Karpas-422 (cell line): ENCODE measurements around the gene FOXA2. TPM values are rescaled to one million over a fixed set of nuclear protein-coding genes. Genes with fewer than 3 reads are reported as not detected.
"Not testable (repeated sequence)": the region's sequence is repeated elsewhere in the genome, so short reads cannot be mapped to it uniquely, and the experiment has no call there.

ENCODE experiments used
- DNase-seq: peaks from one replicate; pipeline ENCODE4 v3.0.0-alpha.2; 2015
- H2AFZ ChIP-seq: fragments of 200-600 bp; sonication (generic); 2 replicates; pipeline ENCODE4 v1.6.1; 2014; ENCODE audit warnings: antibody characterized with exemption, low read length, mixed read lengths
- H3K27ac ChIP-seq: fragments of 200-600 bp; sonication (generic); 2 replicates; pipeline ENCODE4 v1.5.1; 2014; ENCODE audit warnings: mild to moderate bottlenecking, low read length, moderate library complexity
- H3K27me3 ChIP-seq: fragments of 200-600 bp; sonication (generic); 2 replicates; pipeline ENCODE4 v1.6.1; 2014; ENCODE audit warnings: low read length, mixed read lengths
- H3K36me3 ChIP-seq: fragments of 200-600 bp; sonication (generic); 2 replicates; pipeline ENCODE4 v1.6.1; 2014; ENCODE audit warnings: low read length, mixed read lengths; ENCODE audit not compliant: insufficient read depth
- H3K4me1 ChIP-seq: fragments of 200-600 bp; sonication (generic); 2 replicates; pipeline ENCODE4 v1.6.1; 2014; ENCODE audit warnings: mild to moderate bottlenecking, low read length, mixed read lengths
- H3K4me2 ChIP-seq: fragments of 200-600 bp; sonication (generic); 2 replicates; pipeline ENCODE4 v1.6.1; 2014; ENCODE audit warnings: low read length, low read depth, mild to moderate bottlenecking; ENCODE audit not compliant: poor library complexity, severe bottlenecking
- H3K4me3 ChIP-seq: fragments of 200-600 bp; sonication (generic); 2 replicates; pipeline ENCODE4 v1.5.1; 2014; ENCODE audit warnings: mild to moderate bottlenecking, antibody characterized with exemption, low read length, mixed read lengths
- H3K79me2 ChIP-seq: fragments of 200-600 bp; sonication (generic); 2 replicates; pipeline ENCODE4 v1.6.1; 2014; ENCODE audit warnings: mild to moderate bottlenecking, low read length, mixed read lengths
- H3K9ac ChIP-seq: fragments of 200-600 bp; sonication (generic); 2 replicates; pipeline ENCODE4 v1.6.0; 2014; ENCODE audit warnings: low read length
- H3K9me2 ChIP-seq: fragments of 200-600 bp; sonication (generic), shearing (Covaris generic); replicated peaks from 2 replicates; pipeline ENCODE4 v1.6.0; 2014; ENCODE audit warnings: mild to moderate bottlenecking, low read length, moderate library complexity; ENCODE audit not compliant: insufficient read depth
- H3K9me3 ChIP-seq: fragments of 300-700, 200-600 bp; sonication (generic); 2 replicates; pipeline ENCODE4 v1.6.1; 2014; ENCODE audit warnings: low read length, mixed read lengths
- H4K20me1 ChIP-seq: fragments of 200-600 bp; sonication (generic); 2 replicates; pipeline ENCODE4 v1.6.1; 2014; ENCODE audit warnings: mild to moderate bottlenecking, antibody characterized with exemption, low read length, low read depth; ENCODE audit not compliant: insufficient read depth
- total RNA-seq: library from RNA; depleted of rRNA; stranded (reverse); fragments of >200 nt; shearing (Covaris generic); gene quantifications from 2 replicates; pipeline ENCODE4 v1.2.3, GENCODE V29; 2014; ENCODE audit warnings: low replicate concordance

The FOXA2 gene
- total RNA-seq, 1 experiment from 2014 or later, result not detected

DNA sequence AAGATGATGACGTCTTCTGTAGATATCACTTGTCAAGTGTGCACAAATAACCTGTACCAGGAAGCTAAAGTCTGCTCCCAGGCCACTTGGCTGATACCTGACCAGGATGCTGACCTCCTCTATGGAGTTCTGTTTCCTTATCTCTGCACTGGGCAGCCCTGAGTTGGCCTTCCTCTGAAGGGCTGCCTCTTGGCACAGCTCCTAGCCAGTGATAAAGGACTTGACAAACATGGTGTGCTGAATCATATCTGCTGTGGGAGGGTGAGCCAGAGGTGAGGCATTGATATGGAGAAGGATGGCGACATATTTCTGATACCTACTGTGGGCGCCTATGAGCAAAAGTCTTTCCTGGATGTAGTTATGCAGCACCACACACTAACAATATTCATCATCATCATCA lies 32.8 kb upstream of the FOXA2 start:
- no peaks in the 10 kb centered on the region for H3K36me3 ChIP-seq
- no peaks in the 10 kb centered on the region for H4K20me1 ChIP-seq
- no peak overlapping the region for H3K9ac ChIP-seq
- no peaks in the 10 kb centered on the region for H3K27me3 ChIP-seq
- H2AFZ ChIP-seq, result no peak overlapping the region
- H3K9me3 ChIP-seq, result no peaks in the 10 kb centered on the region
- H3K4me2 ChIP-seq, result no peak overlapping the region
- no peaks in the 10 kb centered on the region for H3K79me2 ChIP-seq
- no peaks in the 10 kb centered on the region for H3K9me2 ChIP-seq
- H3K4me3 ChIP-seq, result no peak overlapping the region
- no peak overlapping the region for H3K27ac ChIP-seq
- no peak for DNase-seq
- no peaks in the 10 kb centered on the region for H3K4me1 ChIP-seq

DNA sequence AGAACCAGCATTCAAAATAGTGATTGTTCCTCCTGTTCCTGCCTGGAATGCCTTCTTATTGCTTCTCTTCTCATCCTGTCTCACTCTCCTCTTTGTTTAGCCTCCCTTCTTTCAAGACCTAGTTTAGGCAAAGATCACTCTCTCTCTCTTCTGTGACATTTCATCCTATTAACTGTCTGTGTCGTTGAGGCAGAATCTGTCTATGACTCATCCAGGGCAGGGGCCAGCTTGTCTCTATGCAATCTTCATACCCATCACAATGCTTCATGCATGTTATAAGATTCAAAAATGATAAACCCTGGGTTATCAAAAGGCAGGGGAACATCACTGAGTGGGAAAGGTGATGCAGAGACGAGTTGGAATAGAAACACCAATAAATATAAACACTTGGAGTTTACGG lies 32.2 kb upstream of the FOXA2 start:
- Histone ChIP-seq H4K20me1 (no peaks in the 10 kb centered on the region), H3K36me3 (no peaks in the 10 kb centered on the region), H3K9me2 (no peaks in the 10 kb centered on the region), H2AFZ (no peak overlapping the region), H3K27ac (no peak overlapping the region), H3K9me3 (no peaks in the 10 kb centered on the region), H3K4me3 (no peak overlapping the region), H3K4me1 (no peaks in the 10 kb centered on the region), H3K4me2 (no peak overlapping the region), H3K79me2 (no peaks in the 10 kb centered on the region), H3K9ac (no peak overlapping the region), H3K27me3 (no peaks in the 10 kb centered on the region)
- no peak for DNase-seq

DNA sequence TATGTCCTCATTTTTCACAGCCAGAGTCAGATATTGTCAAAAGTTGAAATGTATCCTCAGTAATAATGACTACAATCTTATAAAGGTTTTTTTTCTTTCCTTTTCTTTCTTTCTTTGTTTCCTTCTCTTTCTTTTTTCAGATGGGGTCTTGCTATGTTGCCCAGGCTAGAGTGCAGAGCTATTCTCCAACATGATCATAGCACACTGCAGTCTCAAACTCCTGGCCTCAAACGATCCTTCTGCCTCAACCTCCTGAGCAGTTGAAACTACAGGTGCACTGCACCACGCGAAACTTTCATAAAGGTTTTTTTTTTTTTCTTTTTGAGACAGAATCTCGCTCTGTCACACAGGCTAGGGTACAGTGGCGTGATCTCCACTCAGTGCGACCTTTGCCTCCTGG lies 31.1 kb upstream of the FOXA2 start:
- no peaks in the 10 kb centered on the region for H3K4me1 ChIP-seq
- H3K4me2 ChIP-seq, result no peak overlapping the region
- no peaks in the 10 kb centered on the region for H3K79me2 ChIP-seq
- no peaks in the 10 kb centered on the region for H3K27me3 ChIP-seq
- H3K9me2 ChIP-seq, result no peaks in the 10 kb centered on the region
- no peak overlapping the region for H3K9ac ChIP-seq
- no peak overlapping the region for H2AFZ ChIP-seq
- no peak overlapping the region for H3K27ac ChIP-seq
- H3K36me3 ChIP-seq, result no peaks in the 10 kb centered on the region
- DNase-seq, result no peak
- H3K4me3 ChIP-seq, result no peak overlapping the region
- H3K9me3 ChIP-seq, result no peaks in the 10 kb centered on the region
- H4K20me1 ChIP-seq, result no peaks in the 10 kb centered on the region

DNA sequence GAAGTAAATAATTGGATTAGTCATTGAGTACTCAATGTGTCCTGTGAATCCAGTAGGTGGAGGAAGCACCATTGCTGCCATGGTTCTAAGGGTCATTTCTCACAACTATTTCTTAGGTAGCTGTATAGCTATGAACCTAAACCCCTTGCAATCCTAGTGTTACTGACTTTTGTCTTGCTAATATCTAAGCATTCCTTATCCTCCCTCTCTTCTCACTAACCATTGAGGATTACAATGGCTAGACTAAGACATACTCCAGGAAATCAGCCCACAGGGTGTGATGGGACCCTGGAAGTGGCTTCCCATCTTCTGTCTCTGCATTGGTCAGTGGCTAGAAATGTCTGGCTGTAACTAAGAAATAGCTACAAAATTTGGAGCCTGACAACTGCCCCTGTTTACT lies 27.3 kb upstream of the FOXA2 start:
- no peaks in the 10 kb centered on the region for H3K27me3 ChIP-seq
- DNase-seq, result no peak
- H2AFZ ChIP-seq, result no peak overlapping the region
- no peaks in the 10 kb centered on the region for H3K36me3 ChIP-seq
- no peaks in the 10 kb centered on the region for H3K79me2 ChIP-seq
- H3K9me2 ChIP-seq, result no peaks in the 10 kb centered on the region
- no peaks in the 10 kb centered on the region for H4K20me1 ChIP-seq
- no peak overlapping the region for H3K4me2 ChIP-seq
- H3K9ac ChIP-seq, result no peak overlapping the region
- no peaks in the 10 kb centered on the region for H3K4me1 ChIP-seq
- H3K27ac ChIP-seq, result no peak overlapping the region
- H3K9me3 ChIP-seq, result no peaks in the 10 kb centered on the region
- H3K4me3 ChIP-seq, result no peak overlapping the region

DNA sequence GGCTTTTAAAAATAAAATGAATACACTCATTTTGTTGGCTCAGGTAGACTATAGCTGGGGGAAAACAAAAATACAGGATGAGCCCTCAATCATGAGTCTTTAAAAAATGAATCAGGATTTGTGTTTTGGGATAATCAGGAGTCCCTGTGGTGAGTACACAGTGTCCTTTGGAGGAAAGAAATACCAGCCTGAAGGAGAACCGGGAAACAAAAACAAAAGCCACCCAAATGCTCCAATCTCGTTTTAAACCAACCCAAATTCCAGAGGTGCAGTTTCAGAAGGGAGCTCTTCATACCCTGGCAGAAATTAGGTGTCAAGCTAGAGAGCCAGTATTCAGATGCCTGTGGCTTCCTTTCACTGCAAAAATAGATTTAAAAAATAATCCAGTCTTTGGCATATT lies 23.3 kb upstream of the FOXA2 start:
- Histone ChIP-seq H3K4me2 (no peak overlapping the region), H3K9me3 (no peaks in the 10 kb centered on the region), H3K27ac (no peak overlapping the region)

DNA sequence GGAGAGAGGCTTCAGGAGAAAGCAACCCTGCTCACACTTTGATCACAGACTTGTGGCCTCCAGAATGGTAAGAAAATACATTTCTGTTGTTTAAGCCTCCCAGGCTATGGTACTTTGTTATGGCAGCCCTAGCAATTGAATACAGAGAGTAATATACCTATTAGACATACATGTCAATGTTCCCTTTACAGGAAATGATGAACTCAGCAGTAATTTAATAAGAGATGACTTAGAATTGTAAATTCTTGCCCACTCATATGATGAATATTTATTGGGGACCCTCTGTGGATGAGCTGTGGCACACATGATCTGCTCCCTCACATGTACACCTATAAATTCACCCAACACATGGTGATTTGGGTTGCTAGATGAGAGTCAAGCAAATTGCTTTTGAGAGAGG lies 20.4 kb upstream of the FOXA2 start:
- H4K20me1 ChIP-seq, result no peaks in the 10 kb centered on the region
- H3K4me3 ChIP-seq, result no peak overlapping the region
- no peaks in the 10 kb centered on the region for H3K79me2 ChIP-seq

More for the DNA sequence above, 23.3 kb upstream of the FOXA2 start:
- H3K4me3 ChIP-seq, result no peak overlapping the region
- no peaks in the 10 kb centered on the region for H3K27me3 ChIP-seq
- no peak overlapping the region for H2AFZ ChIP-seq
- no peaks in the 10 kb centered on the region for H3K79me2 ChIP-seq
- H3K36me3 ChIP-seq, result no peaks in the 10 kb centered on the region
- no peak overlapping the region for H3K9ac ChIP-seq
- no peak for DNase-seq
- no peaks in the 10 kb centered on the region for H4K20me1 ChIP-seq
- no peaks in the 10 kb centered on the region for H3K4me1 ChIP-seq
- no peaks in the 10 kb centered on the region for H3K9me2 ChIP-seq

DNA sequence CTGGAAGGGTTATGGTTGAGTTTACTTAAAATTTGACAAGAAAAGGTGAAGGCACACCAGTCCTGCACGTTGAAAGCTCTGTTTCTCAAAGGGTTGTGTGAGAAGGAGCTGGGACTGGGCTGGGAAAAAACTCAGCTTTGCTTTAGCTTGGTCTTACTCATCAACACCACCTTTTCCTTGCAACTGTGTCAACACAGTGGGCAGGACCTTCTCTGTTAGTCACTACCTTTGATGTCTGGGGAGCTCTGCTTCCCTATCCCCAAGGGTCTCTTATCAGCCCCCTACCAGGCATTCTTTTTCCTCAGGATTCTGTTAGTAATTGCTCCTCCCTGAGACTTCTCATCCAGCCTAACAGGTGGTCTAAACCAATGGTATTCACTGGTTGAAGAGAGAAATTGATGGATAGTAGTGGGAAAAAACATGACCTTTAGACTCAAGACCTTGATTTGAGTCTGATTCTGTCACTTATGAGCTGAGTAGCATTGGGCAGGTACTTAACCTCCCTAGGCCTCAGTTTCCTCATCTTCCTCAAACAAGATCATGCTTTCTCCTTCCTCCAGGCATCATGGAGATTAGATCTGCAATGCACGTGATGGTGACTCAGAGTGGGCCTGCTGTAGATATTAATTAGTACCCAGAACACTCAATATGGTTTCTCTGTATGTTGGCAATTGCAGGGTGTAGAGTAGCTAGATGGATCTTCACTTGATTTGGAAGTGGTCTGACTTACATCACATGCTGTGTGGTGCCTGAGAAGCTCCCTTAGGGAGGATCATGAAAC lies 17.2 kb upstream of the FOXA2 start:
- Histone ChIP-seq H3K4me2 (no peak overlapping the region), H3K27me3 (no peaks in the 10 kb centered on the region), H3K27ac (no peak overlapping the region), H4K20me1 (no peaks in the 10 kb centered on the region), H3K36me3 (no peaks in the 10 kb centered on the region), H3K9ac (no peak overlapping the region), H2AFZ (no peak overlapping the region), H3K79me2 (no peaks in the 10 kb centered on the region), H3K9me3 (no peaks in the 10 kb centered on the region), H3K4me3 (no peak overlapping the region), H3K9me2 (no peaks in the 10 kb centered on the region), H3K4me1 (peaks cover 4% of the 10 kb centered on the region)
- DNase-seq, result no peak

More for the DNA sequence above, 20.4 kb upstream of the FOXA2 start:
- Histone ChIP-seq H3K9me2 (no peaks in the 10 kb centered on the region), H2AFZ (no peak overlapping the region), H3K9me3 (no peaks in the 10 kb centered on the region), H3K4me2 (no peak overlapping the region), H3K27ac (no peak overlapping the region), H3K27me3 (no peaks in the 10 kb centered on the region), H3K9ac (no peak overlapping the region), H3K4me1 (peaks cover 4% of the 10 kb centered on the region), H3K36me3 (no peaks in the 10 kb centered on the region)
- DNase-seq, result no peak

DNA sequence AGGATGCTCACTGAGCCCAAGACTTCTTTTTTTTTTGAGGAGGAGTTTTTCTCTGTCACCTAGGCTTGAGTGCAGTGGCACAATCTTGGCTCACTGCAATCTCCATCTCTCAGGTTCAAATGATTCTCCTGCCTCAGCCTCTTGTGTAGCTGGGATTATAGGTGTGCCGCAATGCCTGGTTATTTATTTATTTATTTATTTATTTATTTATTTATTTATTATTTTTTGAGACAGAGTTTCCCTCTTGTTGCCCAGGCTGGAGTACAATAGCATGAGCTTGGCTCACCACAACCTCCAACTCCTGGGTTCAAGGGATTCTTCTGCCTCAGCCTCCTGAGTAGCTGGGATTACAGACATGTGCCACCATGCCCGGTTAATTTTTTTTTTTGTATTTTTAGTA lies 14.9 kb upstream of the FOXA2 start:
- H3K27me3 ChIP-seq, H3K27ac ChIP-seq, H3K4me2 ChIP-seq, H3K9ac ChIP-seq, H2AFZ ChIP-seq, H3K4me1 ChIP-seq, H3K9me3 ChIP-seq, H3K36me3 ChIP-seq, H4K20me1 ChIP-seq, H3K9me2 ChIP-seq, DNase-seq, H3K4me3 ChIP-seq, H3K79me2 ChIP-seq: not testable (repeated sequence)
